ENCODE results near the gene MRFAP1. TPM values are rescaled to one million over a fixed set of nuclear protein-coding genes. Genes with fewer than 3 reads are reported as not detected.

The MRFAP1 gene
- total and polyA plus RNA-seq, 2 of the 4 experiments (the other 2 are of a cell fraction): 65.4 to 268 TPM

DNA sequence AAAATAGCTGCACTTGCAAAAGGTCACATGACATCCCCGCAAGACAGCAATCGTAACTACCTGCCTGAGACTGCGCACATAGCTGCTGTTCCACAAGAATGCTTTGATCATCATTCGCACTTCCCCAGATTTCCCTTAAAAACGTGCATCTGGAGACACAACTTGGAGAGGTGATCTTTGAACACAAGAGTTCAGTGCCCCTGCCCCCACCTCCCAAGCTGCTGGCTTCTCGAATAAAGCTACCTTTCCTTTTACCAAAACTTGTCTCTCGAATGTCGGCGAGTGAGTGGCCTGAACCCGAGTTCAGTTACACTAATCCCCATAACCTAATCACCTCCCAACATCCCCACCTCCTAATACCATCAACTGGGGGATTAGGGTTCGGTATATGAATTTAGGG is 14.4 kb upstream of the MRFAP1 start:
- WGBS, 2 experiments (ENCODE audit: extremely low coverage in 2 of 2, insufficient read length in 1 of 2): no CpG with 5 or more reads among the region's 11 CpGs
- Histone ChIP-seq H4K5ac (ENCODE audit: low read depth, low read length) (no peak overlapping the region), H2AFZ (replicated peaks; ENCODE audit: low read length, poor library complexity) (no peak overlapping the region), H4K8ac (ENCODE audit: low read depth in 2 of 2, low read length in 2 of 2) (no peak overlapping the region), H3K36me3 (ENCODE audit: control insufficient read depth, insufficient read depth, low read length) (peaks cover 3% of the 10 kb centered on the region; the same call in 1 of the 2 replicates), H3K9me1 (ENCODE audit: insufficient read depth, low read length) (no peaks in the 10 kb centered on the region; the same call in 1 of the 2 replicates), H4K91ac (ENCODE audit: insufficient read depth, low read depth, low read length) (no peak overlapping the region), H3K27ac (ENCODE audit: insufficient read depth, low read length) (no peak overlapping the region), H2BK20ac (ENCODE audit: low read depth, low read length) (no peak overlapping the region), H3K9ac (ENCODE audit: low read depth, low read length) (no peak overlapping the region), H2AK5ac (ENCODE audit: low read depth, low read length) (no peak overlapping the region), H3K4me3 (ENCODE audit: insufficient read depth, low read depth, low read length) (no peak overlapping the region), H3K23ac (ENCODE audit: low read depth, low read length) (no peak overlapping the region), H4K20me1 (ENCODE audit: insufficient read depth, low read length) (no peaks in the 10 kb centered on the region), H2AK9ac (replicated peaks; ENCODE audit: low read depth, low read length, poor library complexity) (no peak overlapping the region), H3K4me1 (ENCODE audit: control insufficient read depth, insufficient read depth, low read length) (no peaks in the 10 kb centered on the region), H3K14ac (replicated peaks; ENCODE audit: low read depth, low read length) (no peak overlapping the region), H3K79me1 (ENCODE audit: low read depth in 1 of 2, low read length in 2 of 2) (no peaks in the 10 kb centered on the region), H3K4ac (ENCODE audit: low read depth, low read length) (no peak overlapping the region), H2BK120ac (ENCODE audit: low read depth, low read length) (no peak overlapping the region), H3K4me2 (ENCODE audit: low read depth, low read length) (no peak overlapping the region), H3K18ac (ENCODE audit: low read depth, low read length) (no peak overlapping the region), H3K27me3 (ENCODE audit: control insufficient read depth, insufficient read depth, low read length) (no peaks in the 10 kb centered on the region), H3K56ac (ENCODE audit: extremely low read depth, insufficient read depth, low read length) (no peak overlapping the region), H2BK5ac (ENCODE audit: low read depth, low read length, poor library complexity, severe bottlenecking) (no peak overlapping the region), H2BK15ac (ENCODE audit: low read depth, low read length) (no peak overlapping the region), H3K9me3 (ENCODE audit: control insufficient read depth, insufficient read depth, low read length) (no peaks in the 10 kb centered on the region)
- ChIA-PET POLR2A (ENCODE audit: unreplicated experiment) (interaction anchor here (0.6 kb wide), 1 partner anchor 491 kb away, joined by 9 read pairs; no protein-coding TSS in a partner anchor), CTCF (interaction anchor here (0.6 to 0.7 kb wide), 2 partner anchors 16 to 18 kb away, joined by 3 read pairs; no protein-coding TSS in a partner anchor)
- DNase-seq (no peak), ATAC-seq (ENCODE audit: low read depth) (no peak)
- dilution Hi-C loops (cut with HindIII; ENCODE audit: low sequenced_read_pairs, unreplicated experiment): no loop called here
- no TSS peak for BruUV-seq (replicated peaks)
- TF ChIP-seq MXI1 (IDR thresholded peaks at IDR 0.05; ENCODE audit: borderline replicate concordance, low read depth, low read length) (no peak), FOS (IDR thresholded peaks at IDR 0.05; ENCODE audit: low read depth, low read length) (no peak), BHLHE40 (IDR thresholded peaks at IDR 0.05; ENCODE audit: low read depth, low read length) (no peak), CHD1 (IDR thresholded peaks at IDR 0.05; ENCODE audit: low read depth, low read length) (no peak), MAFK (IDR thresholded peaks at IDR 0.05; ENCODE audit: low read depth, low read length) (no peak), RCOR1 (IDR thresholded peaks at IDR 0.05; ENCODE audit: insufficient replicate concordance, low read length) (no peak), RFX5 (IDR thresholded peaks at IDR 0.05; ENCODE audit: low read depth, low read length) (no peak), RAD21 (IDR thresholded peaks at IDR 0.05; ENCODE audit: low read length) (no peak), MAZ (IDR thresholded peaks at IDR 0.05; ENCODE audit: borderline replicate concordance, low read depth, low read length) (no peak)
- TF ChIP-seq, protein P1, sequence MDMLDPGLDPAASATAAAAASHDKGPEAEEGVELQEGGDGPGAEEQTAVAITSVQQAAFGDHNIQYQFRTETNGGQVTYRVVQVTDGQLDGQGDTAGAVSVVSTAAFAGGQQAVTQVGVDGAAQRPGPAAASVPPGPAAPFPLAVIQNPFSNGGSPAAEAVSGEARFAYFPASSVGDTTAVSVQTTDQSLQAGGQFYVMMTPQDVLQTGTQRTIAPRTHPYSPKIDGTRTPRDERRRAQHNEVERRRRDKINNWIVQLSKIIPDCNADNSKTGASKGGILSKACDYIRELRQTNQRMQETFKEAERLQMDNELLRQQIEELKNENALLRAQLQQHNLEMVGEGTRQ (IDR thresholded peaks at IDR 0.05; ENCODE audit: low read depth, low read length): no peak
- TF ChIP-seq, protein P2, sequence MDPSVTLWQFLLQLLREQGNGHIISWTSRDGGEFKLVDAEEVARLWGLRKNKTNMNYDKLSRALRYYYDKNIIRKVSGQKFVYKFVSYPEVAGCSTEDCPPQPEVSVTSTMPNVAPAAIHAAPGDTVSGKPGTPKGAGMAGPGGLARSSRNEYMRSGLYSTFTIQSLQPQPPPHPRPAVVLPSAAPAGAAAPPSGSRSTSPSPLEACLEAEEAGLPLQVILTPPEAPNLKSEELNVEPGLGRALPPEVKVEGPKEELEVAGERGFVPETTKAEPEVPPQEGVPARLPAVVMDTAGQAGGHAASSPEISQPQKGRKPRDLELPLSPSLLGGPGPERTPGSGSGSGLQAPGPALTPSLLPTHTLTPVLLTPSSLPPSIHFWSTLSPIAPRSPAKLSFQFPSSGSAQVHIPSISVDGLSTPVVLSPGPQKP (IDR thresholded peaks at IDR 0.05; ENCODE audit: borderline replicate concordance, low read depth, low read length): no peak
- TF ChIP-seq, protein P3, sequence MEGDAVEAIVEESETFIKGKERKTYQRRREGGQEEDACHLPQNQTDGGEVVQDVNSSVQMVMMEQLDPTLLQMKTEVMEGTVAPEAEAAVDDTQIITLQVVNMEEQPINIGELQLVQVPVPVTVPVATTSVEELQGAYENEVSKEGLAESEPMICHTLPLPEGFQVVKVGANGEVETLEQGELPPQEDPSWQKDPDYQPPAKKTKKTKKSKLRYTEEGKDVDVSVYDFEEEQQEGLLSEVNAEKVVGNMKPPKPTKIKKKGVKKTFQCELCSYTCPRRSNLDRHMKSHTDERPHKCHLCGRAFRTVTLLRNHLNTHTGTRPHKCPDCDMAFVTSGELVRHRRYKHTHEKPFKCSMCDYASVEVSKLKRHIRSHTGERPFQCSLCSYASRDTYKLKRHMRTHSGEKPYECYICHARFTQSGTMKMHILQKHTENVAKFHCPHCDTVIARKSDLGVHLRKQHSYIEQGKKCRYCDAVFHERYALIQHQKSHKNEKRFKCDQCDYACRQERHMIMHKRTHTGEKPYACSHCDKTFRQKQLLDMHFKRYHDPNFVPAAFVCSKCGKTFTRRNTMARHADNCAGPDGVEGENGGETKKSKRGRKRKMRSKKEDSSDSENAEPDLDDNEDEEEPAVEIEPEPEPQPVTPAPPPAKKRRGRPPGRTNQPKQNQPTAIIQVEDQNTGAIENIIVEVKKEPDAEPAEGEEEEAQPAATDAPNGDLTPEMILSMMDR (conservative IDR thresholded peaks at IDR 0.05; ENCODE audit: low read depth, low read length): no peak
- intact Hi-C loops (cut with micrococcal nuclease): no loop called here
- in situ Hi-C loops (cut with MboI; ENCODE audit: low sequenced_read_pairs): no loop called here
